Measurements from ENCODE around the gene KRTAP4-8.

DNA sequence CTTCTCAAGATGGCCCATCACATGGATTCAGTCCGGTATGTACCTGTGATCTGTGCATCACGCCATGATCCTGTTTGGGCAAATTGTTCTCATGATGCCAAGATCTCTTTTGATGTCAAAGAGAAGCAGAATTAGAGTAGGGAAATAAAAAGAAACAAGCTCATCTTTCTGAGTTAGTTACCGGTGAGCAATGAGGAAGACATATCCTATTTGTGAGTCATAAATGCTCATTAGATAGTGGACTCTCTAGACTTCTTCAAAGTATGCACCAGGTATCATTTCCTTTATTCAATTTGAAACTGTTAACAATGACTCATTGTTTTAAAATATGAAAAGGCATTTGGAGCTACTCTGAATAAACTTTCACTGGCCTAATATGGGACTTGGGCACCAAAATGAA, 34.0 kb upstream of the KRTAP4-8 start:
- TF ChIP-seq EZH2 (conservative IDR thresholded peaks at IDR 0.05; ENCODE audit: low read depth, low read length), result no peak
- TF ChIP-seq REPIN1 (CRISPR knock-in tag; IDR thresholded peaks at IDR 0.05; ENCODE audit: borderline replicate concordance, low read depth), result no peak
- TF ChIP-seq, protein P1, sequence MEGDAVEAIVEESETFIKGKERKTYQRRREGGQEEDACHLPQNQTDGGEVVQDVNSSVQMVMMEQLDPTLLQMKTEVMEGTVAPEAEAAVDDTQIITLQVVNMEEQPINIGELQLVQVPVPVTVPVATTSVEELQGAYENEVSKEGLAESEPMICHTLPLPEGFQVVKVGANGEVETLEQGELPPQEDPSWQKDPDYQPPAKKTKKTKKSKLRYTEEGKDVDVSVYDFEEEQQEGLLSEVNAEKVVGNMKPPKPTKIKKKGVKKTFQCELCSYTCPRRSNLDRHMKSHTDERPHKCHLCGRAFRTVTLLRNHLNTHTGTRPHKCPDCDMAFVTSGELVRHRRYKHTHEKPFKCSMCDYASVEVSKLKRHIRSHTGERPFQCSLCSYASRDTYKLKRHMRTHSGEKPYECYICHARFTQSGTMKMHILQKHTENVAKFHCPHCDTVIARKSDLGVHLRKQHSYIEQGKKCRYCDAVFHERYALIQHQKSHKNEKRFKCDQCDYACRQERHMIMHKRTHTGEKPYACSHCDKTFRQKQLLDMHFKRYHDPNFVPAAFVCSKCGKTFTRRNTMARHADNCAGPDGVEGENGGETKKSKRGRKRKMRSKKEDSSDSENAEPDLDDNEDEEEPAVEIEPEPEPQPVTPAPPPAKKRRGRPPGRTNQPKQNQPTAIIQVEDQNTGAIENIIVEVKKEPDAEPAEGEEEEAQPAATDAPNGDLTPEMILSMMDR (CRISPR knock-in tag; IDR thresholded peaks at IDR 0.05), result no peak
- TF ChIP-seq ATF7-NPFF (CRISPR knock-in tag; IDR thresholded peaks at IDR 0.05; ENCODE audit: low read depth), result no peak
- TF ChIP-seq ZNF253 (CRISPR knock-in tag; IDR thresholded peaks at IDR 0.05; ENCODE audit: borderline replicate concordance), result no peak
- no peak for TF ChIP-seq ZNF337 (CRISPR knock-in tag; IDR thresholded peaks at IDR 0.05; ENCODE audit: borderline replicate concordance, low read depth)
- TF ChIP-seq, protein P2, sequence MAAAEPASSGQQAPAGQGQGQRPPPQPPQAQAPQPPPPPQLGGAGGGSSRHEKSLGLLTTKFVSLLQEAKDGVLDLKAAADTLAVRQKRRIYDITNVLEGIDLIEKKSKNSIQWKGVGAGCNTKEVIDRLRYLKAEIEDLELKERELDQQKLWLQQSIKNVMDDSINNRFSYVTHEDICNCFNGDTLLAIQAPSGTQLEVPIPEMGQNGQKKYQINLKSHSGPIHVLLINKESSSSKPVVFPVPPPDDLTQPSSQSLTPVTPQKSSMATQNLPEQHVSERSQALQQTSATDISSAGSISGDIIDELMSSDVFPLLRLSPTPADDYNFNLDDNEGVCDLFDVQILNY (CRISPR knock-in tag; conservative IDR thresholded peaks at IDR 0.05), result no peak
- TF ChIP-seq TP53 (CRISPR knock-in tag; conservative IDR thresholded peaks at IDR 0.05), result no peak
- no peak for TF ChIP-seq POLR2AphosphoS2 (IDR thresholded peaks at IDR 0.05; ENCODE audit: low read depth, low read length)

Data from HepG2 (cell line).